HG03108 (cell line): ENCODE results near the gene METAP2.

Experiments used
- ATAC-seq: cut with Tn5 transposase; IDR thresholded peaks from one replicate; pipeline ENCODE4 v1.9.1; 2021; ENCODE audit warnings: moderate library complexity; ENCODE audit not compliant: unreplicated experiment

Gene METAP2

DNA sequence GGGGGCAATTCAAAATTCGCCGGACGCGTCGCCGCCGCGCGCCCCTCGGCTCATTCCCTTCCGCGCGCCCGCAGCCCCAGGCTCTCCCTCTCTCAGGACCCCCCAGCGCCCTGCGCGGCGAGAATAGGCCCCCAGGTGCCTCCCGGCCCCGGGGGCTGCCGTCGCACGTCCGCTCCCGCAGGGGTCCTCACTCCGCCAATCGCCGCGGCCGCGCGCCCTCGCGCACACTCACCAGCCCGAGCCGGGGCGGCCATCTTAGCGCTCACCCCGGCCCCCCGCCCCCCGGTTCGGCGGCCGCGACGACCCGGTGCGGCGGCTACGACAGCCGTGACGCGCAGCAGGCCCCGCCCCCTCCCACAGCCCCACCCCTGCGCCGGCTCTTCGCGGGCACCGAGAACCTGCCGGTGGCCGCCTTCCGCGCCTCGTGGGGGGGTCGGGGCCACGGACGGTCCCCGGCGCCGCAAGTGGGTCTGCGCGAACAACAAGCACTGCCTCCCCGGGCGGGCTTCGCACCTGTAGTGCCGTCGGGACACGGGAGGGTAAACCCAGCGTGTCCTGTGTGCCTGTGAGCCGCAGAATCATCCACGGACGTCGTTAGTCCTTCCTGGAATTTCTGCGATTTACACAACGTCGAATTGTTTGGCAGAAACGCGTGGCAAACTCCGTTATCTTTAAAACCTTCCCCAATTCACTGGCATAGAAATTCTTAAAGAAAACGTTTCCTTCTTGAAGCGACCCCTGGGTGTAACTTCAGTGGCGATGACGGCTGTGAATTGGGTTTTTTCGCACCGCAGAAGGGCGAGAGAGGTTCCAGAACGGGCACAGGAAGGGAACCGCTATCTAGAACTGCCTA is 74.8 kb downstream of the METAP2 start:
- ATAC-seq = no peak

DNA sequence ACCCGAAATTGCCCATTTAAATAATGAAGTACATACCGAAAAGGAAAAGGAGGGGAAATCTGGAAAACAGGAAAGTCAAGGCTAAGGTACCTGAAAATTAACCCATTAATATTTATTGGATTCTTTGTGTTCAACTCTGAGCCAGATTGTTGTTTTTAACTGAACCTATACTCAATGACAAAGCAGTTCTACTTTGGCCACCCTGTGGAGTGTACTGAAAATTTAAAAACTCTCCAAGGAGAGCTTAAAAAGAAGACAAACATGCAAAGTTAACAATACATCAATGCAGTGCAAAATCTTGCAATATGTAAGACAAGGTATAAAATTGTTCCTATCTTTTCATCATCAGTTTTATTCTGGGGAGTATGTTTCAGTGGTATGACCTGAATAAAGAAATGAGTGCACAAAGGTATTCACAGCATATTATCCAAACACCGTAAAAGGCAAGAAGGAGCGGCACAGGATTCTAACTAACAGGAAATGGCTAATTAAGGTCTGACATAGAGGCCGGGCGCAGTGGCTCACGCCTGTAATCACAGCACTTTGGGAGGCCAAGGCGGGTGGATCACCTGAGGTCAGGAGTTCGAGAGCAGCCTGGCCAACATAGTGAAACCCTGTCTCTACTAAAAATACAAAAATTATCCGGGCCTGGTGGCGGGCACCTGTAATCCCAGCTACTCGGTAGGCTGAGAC is 75.6 kb downstream of the METAP2 start:
- ATAC-seq = no peak

DNA sequence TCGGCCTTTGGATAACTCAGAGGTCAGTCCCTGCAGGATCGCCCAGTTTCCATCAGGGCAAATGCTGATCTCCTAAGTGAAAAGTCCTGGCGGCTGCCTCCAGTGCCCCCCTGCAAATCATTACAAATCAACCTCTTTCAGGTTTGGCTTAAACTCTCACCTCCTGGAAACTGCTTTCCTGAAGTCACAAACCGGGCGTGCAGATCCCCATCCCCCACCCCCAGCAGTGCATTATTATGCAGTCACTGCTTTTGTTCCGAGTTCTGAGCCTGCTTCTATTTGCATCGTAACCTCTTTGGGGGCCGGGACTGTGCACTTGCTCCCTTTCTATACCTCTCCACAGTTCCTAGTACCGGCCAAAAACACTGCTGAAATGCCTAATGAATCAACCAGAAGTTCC is 77.4 kb downstream of the METAP2 start, which contains the start of gene USP44:
Gene USP44, minus strand, starts transcription at position 172 of the 400 bp plus-strand sequence. CDS start 17,220 bp downstream, outside the sequence.
- no peak for ATAC-seq

DNA sequence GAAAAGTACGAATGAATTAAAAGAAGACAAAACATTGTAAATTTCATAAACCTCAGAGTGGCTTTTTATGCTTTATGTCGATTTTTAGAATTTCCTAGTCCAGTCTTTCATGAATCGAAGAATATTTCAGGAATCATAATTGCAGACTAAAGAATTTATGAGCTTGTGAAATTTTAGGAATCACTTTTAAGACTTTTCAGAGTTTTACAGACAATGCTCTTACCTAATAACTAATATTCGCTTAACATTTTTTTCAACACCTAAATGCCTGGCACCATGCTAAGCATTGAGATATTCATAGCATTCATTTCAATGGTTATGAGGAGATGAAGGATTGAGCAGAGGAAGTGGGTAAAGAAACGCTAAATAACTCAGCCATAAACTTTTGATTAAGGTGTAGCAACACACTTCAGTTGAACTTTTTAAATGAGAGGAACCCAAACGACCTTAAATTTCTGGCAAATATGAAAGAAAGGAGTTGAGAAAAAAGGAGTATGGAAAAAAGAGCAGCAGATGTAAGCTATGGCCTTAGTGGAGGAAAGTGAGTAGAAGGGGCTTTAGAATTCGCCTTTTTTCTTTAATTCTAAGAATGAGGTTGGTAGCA is 78.1 kb downstream of the METAP2 start:
- no peak for ATAC-seq

DNA sequence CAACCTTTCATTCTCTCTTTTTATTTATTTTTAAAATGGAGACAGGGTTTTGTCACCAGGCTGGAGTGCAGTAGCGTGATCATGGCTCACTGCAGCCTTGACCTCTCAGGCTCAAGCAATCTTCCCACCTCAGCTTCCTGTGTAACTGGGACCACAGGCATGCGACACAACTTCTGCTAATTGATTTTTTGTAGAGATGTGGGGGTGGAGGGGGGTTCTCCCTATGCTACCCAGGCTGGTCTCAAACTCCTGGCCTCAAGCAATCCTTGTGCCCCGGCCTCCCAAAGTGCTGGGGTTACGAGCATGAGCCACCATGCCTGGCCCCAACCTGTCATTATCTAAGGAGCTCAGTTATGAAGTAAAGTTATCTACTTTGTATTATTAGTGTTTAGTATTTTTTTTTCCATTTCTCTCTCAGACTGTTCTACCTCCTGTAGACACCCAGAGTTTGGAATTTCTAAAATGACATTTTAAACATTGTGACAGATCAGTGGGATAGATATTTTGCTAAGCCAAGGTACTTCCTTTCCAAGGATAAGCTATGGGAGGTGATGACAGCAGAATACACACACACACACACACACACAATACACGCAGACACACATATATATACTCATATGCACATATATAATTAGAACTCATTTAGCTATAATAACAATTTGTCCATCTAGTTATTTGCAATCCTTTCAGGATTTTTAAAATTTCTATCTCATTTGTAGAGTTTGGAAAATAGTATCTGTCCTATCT is 79.4 kb downstream of the METAP2 start:
- ATAC-seq = no peak

DNA sequence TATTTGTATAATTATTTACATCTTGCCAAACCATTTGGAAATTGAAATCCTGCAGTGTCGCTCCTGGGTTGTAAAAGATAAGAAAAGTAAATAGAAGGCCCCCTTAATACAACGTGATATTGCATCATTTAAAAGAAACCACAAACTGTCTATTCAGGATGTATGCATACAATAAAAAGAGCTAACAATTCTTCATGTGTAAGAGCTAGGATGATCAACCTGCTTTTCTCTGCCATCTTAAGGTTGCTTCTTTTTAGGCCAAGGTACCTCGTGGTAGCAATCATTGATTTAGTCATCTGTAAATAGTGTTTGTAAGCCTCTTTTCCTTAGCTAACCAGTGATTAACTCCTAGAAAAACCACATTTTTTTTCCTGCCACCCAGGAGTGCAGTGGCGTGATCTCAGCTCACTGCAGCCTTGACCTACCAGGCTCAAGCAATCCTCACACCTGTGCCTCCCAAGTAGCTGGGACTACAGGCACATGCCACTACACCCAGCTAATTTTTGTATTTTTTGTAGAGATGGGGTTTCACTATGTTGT is 80.7 kb downstream of the METAP2 start:
- no peak for ATAC-seq

DNA sequence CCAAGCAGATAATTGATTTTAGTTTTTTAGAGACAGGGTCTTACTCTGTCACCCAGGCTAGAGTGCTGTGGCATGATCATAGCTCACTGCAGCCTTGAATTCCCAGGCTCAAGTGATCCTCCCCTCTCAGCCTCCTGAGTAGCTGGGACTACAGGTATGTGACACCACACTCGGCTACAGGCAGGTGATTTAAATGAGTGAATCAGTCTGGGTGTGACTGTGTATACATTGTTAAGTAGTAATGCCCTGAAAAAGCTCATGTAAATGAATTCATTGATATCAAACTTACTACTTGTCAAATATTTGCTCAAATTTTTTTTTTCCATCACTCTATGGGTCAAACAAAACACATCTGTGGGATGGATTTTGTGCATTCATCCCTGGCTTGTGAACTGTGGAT is 83.7 kb downstream of the METAP2 start:
- ATAC-seq = no peak
